SK-N-SH treated with all-trans-retinoic acid at 6 μM for 48 hours (cell line): ENCODE data around the gene RAB31.

Experiments used
- ISL1 ChIP-seq: fragments of 250-450 bp; sonication (Bioruptor Pico); IDR thresholded peaks from 2 replicates; pipeline ENCODE4 v2.1.2; 2022; ENCODE audit warnings: mild to moderate bottlenecking, moderate library complexity
- RARB ChIP-seq: fragments of 250-450 bp; sonication (Bioruptor Pico); IDR thresholded peaks from 2 replicates; pipeline ENCODE4 v1.8.0; 2021; ENCODE audit warnings: mild to moderate bottlenecking, moderate library complexity
- ZNF565 ChIP-seq: fragments of 450-650 bp; formaldehyde crosslinking; conservative IDR thresholded peaks from 2 replicates; pipeline ENCODE4 v1.5.0; 2020; ENCODE audit warnings: low read depth, mild to moderate bottlenecking, moderate library complexity
- ZNF8 ChIP-seq: fragments of 450-650 bp; formaldehyde crosslinking; IDR thresholded peaks from 2 replicates; pipeline ENCODE4 v1.5.0; 2020; ENCODE audit warnings: mild to moderate bottlenecking, moderate library complexity
- TF ChIP-seq, protein P1 (sequence below): fragments of 250-450 bp; sonication (Bioruptor Pico); IDR thresholded peaks from 2 replicates; pipeline ENCODE4 v1.5.1; 2020; ENCODE audit warnings: low read depth, mild to moderate bottlenecking, moderate library complexity
- TF ChIP-seq, protein P2 (sequence below): fragments of 250-450 bp; sonication (Bioruptor Pico); IDR thresholded peaks from 2 replicates; pipeline ENCODE4 v1.8.0; 2021; ENCODE audit warnings: low read depth, mild to moderate bottlenecking, moderate library complexity, borderline replicate concordance

DNA sequence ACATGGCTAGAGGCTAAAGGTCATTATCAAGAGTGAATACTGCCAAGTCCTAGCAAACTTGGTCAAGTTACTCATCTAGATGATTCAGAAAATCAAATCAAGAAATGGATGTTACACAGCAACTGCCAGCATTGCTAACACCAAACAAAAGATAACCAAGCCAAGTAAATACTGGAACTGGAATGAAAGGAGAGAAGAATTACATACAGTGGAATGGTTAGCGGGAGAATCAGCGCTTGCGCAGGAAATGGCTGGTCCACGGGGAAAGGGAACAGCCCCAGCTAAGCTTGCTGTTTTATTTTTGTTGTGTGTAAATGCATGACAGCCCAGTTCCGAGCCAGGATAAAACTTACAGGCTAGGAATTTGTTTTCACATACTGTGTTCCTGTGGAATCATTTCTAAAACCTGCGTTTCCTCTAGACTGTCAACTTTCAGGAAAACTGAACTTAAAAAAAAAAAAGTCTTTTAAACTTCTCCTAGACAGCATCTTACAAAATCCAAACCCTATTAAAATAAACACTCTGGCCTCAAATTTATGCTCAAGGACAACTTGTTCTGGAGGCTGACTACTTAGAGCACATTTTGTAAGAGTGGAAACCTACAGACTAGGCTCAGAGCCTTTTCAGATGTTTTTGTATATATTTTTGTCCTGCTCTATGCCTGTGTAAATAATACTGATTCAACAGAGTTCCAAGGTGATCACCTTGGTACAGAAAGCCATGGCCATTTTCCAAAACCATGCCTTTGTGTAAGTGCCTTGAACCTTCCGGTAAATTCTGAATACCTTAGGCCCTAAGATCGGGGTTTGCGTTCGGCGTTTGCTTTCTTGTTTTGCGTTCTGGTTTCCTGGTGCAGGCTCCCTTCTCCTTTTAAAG, 146.9 kb downstream of the RAB31 start:
- no peak for TF ChIP-seq RARB
- no peak for TF ChIP-seq ZNF8 (CRISPR knock-in tag)
- TF ChIP-seq, protein P1, sequence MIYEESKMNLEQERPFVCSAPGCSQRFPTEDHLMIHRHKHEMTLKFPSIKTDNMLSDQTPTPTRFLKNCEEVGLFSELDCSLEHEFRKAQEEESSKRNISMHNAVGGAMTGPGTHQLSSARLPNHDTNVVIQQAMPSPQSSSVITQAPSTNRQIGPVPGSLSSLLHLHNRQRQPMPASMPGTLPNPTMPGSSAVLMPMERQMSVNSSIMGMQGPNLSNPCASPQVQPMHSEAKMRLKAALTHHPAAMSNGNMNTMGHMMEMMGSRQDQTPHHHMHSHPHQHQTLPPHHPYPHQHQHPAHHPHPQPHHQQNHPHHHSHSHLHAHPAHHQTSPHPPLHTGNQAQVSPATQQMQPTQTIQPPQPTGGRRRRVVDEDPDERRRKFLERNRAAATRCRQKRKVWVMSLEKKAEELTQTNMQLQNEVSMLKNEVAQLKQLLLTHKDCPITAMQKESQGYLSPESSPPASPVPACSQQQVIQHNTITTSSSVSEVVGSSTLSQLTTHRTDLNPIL = no peak
- TF ChIP-seq ZNF565 = no peak
- TF ChIP-seq ISL1 = no peak
- TF ChIP-seq, protein P2, sequence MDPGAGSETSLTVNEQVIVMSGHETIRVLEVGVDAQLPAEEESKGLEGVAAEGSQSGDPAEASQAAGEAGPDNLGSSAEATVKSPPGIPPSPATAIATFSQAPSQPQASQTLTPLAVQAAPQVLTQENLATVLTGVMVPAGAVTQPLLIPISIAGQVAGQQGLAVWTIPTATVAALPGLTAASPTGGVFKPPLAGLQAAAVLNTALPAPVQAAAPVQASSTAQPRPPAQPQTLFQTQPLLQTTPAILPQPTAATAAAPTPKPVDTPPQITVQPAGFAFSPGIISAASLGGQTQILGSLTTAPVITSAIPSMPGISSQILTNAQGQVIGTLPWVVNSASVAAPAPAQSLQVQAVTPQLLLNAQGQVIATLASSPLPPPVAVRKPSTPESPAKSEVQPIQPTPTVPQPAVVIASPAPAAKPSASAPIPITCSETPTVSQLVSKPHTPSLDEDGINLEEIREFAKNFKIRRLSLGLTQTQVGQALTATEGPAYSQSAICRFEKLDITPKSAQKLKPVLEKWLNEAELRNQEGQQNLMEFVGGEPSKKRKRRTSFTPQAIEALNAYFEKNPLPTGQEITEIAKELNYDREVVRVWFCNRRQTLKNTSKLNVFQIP = no peak
